HG03565 (cell line): Measurements from ENCODE around the gene SRSF2.
"Not testable (repeated sequence)": the region's sequence is repeated elsewhere in the genome, so short reads cannot be mapped to it uniquely, and the experiment has no call there.

Experiments used
- ATAC-seq: cut with Tn5 transposase; IDR thresholded peaks from one replicate; pipeline ENCODE4 v1.9.1; 2021; ENCODE audit warnings: mild to moderate bottlenecking, moderate library complexity; ENCODE audit not compliant: unreplicated experiment

Gene SRSF2

DNA sequence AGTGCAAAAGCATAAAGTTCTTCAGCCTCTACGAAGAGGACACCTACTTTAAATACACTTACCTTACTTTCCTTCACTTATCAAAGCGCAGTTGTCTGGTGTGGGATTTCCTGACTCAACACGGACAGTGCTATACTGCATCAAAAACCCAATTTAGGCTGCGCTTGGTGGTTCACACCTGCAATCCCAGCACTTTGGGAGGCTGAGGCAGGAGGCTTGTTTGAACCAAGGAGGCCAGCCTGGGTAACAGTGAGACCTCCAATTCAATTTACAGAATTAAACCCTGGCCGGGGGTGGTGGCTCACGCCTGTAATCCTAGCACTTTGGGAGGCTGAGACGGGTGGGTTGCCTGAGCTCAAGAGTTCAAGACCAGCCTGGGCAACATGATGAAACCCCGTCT lies 14.9 kb downstream of the SRSF2 start:
- ATAC-seq, result no peak

DNA sequence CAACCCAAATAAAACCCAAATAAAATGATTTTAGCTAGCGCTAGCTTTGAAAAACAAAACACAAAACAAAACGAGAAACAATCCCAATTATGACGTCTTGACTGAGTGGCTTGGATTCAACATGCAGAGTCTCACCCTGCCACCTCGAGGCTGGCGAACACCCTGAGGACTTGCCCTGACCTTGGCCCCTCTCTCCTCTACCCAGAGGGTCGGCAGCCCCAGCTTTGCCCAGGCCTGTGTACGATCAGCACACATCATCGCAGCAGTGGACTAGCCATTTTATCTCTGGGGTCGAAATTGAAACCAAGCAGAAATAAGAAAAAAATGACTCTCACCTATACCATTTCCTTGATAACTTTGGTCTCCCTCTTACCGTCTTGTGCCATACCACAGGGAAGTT lies 15.7 kb downstream of the SRSF2 start:
- no peak for ATAC-seq

DNA sequence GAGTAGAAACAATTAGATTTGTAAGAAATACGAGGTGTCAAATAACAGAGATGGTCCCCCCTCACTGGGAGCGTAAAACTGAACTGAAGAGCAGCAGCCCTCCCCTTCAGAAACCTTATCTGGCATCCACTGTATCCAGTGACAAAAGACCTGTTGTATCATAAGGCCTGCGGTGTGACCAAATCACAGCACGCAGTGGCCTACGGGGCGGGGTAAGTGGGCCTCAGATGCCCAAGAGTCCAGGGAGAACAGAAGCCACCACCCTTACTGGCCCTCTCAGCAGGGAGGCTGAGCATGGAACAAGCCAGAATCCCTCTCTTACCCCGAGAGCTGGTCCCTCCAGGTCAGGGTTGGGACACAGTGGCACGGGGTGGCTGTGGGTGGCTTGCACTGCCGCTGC lies 16.2 kb downstream of the SRSF2 start:
- no peak for ATAC-seq

DNA sequence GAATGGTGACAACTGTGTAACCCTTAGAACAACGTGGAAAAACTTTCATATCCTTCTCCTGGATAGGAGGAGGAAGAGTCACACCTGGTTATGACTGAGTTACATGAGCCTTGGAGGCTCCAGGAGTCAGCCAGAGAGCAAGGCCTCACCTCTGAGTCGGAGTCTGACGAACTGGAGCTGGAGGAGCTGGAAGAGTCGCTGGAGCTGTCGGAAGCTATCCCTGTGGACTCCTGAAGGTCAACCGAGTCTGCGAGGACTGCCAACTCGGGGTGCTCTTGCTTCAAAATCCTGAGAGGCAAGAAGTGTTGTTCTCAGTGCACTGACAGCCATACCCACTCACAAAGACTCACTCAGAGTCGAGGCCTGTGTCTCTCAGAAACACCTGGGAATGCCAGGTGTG lies 16.9 kb downstream of the SRSF2 start:
- ATAC-seq, result no peak

DNA sequence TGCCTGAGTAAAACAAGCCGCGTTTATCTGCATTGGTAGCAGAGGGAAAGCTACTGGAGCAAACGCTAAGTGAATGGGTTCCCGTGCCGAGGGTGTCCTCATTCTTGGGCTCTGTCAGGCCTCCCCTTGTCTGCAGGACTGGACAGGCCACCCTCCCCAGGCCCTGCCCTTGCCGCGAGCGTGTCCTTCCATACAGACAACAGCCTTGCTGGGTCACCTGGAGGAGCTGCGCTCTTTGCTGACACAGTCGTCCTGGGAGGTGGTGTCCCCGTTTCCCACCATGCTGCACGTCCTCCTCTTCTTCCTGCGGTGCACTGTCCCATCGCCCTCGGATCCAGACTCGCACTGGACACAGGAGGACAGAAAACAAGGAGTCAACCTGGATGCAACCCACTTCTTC lies 18.6 kb downstream of the SRSF2 start:
- ATAC-seq, result no peak

DNA sequence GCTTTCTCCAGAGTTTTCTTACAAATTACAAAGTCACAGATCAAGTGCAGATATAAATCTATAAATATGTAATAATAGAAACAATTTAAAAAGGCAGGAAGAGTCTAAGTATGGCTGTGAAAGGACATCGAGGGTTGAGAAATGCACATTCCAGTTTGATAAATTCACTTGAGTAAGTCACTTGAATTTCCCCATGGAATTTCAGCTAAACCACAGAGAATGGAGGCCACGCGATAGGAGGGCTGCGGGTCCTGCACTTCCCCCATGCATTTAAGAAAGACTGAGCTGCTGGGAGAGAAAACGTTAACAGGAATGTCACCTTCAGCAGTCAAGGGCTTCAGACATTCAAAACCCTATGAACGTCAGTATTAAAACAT lies 20.3 kb downstream of the SRSF2 start:
- no peak for ATAC-seq

DNA sequence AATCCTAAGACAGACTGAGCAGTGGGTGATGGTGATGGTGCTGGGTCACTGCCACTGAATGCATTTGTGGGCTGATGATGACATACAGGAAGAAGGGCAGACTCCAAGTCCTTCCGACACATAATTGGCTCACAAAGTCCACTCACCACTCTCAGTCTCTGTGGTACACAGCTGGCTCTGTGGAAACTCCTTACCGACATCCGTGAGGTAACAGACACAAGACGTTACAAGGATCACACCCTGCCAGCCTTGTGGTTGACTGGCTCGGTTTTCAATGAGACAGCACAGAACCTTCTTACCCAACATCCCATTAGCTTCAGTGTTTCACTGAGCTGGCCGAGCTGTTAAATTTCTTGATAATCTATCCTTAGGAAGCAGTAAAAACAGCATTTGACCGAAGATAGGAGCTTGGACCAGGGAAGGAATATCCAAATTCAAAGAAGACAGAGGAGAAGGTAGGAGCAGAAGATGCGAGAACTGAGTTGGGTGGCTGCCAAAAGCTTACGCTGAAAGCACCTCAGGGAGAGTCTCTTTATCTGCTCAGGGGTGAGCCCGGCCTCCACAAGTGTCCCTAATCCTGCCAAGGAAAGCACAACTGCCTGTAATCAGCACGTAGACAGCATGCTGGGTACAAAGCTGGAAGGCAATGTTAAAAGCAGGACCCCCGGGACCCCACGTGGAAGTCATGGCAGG lies 20.8 kb downstream of the SRSF2 start:
- no peak for ATAC-seq

DNA sequence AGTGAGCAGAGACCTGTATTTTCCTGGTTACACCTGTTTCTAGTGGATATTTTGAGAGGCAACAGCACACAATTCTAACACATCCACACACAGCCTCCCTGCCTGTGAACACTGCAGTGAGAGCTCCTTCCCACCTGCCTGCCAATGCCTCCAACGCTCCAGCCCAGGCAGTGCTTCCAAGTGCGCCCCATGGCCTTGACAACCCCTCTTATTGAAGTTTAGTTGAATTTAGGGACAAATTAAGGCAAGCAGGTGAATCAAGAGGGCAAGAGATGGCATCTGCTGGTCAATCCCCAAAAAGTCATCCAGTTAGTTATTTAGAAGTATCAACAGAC lies 21.7 kb downstream of the SRSF2 start:
- no peak for ATAC-seq

DNA sequence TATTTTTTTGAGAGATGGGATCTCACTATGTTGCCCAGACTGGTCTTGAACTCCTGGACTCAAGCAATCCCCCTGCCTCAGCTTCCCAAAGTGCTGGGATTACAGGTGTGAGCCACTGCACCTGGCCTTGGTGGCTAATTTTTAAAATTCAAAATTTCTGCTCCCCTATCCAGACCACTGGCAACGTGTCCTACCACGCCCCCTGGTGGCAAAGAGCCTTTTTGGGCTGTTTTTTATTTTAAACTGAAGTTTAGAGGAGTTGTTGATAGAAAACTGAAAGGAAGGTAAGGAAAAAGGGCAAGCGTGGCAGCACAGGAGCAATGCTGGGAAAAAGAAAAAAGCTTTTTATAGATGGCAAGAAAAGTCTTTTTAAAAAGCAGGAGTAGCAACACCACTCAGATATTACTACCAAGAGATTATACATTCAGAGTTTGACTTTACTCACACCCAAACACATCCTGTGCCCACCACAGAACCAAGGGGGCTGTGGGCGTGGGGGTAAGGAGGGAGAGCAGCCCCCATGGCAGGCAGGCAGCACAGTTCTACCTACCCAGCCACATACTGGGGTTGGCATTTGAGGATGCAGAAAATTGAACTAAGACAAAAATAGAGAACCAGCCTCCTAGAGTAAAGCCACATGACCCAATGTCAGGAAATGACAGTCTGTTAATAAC lies 22.2 kb downstream of the SRSF2 start:
- ATAC-seq, result no peak

DNA sequence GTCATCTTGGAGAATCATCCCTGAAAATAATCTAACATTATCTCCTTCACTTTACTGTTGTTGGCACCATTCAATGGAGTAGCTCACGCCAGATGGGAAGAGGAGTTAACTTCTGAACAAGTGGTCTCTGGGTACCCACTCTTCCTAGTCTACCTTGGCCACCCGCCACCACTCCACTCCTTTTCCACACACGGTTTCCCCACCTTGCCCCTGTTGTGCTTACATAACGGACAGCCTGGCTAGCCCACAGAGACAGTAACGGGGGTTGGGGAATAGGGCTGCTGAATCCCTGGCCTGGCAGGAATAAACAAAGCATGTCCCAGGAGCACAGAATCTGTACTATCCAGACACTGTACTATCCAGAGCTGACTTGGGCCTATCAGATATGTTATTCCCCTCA lies 22.8 kb downstream of the SRSF2 start:
- no peak for ATAC-seq

DNA sequence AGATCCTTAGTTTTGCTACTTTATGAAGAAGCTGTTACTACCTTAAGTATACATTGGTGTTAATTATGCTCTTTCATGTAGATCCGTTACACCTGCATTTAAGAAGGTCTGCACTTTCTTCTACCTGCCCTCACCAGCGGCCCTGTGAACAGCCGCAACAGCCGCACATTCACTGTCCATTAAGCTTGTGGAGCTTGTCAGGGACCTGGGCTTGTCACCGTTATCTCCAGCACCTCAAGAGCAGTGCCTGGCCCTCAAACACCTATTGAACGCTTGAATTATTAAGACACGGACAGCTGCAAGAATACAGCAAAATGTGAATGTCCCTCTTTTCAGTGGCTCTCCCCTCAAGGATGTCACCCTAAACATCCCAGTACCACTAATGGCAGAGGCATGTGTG lies 23.4 kb downstream of the SRSF2 start:
- no peak for ATAC-seq

DNA sequence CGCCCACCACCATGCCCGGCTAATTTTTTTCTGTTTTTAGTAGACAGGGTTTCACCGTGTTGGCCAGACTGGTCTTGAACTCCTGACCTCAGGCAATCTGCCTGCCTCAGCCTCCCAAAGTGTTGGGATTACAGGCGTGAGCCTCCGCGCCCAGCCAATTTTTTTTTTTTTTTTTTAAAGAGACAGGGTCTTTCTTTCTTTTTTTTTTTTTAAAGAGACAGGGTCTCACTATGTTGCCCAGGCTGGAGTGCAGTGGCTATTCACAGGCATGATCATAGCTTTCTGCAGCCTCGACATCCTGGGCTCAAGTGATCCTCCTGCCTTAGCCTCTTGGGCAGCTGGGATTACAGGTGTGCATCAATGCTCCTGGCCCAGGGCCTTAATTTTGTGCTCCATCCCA lies 24.8 kb downstream of the SRSF2 start:
- not testable (repeated sequence) for ATAC-seq

DNA sequence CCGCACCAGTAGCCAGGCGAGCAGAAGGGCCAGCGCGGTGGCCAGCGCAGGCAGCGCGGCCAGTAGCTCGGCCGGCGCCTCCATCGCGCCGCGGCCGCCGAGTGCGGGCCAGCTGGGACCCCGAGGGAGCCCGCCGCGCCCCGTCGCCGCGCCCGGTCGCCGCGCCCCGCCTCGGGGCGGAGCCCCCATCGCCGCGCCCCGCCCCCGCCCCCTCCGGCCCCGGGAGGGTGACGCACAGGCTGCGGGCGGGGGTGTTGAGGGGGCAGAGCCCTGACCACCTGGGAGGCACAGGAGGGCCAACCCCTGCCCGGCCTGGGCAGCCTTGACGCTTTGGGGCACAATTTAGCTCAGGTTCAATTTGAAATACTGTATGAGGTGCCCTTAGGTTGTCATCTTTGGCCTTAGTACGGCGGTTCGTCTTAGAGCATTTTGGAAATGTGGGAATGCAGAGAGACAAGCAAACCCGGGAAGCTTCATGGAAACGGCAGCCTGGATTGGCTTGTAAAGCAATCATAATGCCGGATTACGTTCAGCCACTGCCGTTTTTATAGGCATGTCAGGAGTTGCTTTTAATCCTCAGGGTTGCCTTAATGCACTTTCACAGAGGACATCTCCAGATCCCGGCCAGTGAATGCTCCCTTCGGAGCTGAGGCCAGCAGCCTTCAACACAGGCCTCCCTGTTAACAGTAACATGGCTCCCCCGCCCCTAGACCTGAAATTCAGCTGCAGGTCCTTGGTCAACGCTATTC lies 26.1 kb downstream of the SRSF2 start, which contains the start of gene MXRA7:
Gene MXRA7, minus strand, starts transcription at position 103 of the 749 bp plus-strand sequence. Its CDS starts 19 bp downstream, at position 84.
- no peak for ATAC-seq

DNA sequence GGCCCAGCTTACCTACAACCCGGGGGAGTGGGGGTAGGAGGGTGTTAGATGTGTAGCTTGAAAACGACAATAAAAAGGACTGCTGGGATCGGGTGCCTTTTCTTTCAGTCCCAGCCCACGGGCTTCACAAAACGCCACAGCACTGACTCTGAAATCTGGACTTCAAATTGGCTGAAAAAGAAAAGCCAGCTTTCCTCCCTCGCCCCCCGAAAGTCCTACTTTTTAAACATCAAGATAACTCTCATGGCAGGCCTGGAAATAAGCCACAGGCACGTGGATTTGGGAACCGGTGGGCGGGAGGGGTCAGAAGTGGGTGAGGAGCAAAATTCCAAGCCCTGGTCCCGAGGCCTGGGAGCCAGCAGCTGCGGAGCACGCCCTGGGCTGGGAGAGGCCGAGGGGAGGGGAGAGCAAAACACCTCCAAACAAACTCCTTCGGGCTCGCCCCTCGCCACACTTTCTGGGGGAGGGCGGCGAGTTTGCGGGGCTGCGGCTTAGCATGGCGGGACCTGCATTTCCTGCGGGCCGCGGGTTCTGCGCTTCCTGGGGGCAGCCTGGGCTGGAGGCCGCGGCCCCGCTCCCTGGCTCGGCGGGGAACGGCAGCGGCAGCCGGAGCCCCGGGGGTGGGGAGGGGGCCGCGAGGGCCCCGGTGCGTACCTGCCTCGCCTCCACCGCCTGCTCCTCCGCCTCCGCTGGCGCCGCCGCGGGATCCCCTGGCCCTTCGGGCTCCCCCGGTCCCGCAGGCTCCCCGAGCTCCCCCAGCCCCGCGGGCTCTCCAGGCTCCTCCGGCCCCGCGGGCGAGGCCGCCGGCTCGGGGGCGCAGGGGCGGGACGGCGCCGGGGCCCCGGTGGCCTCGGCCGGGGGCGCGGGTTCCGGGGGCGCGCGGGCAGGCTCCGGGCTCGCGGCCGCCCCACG lies 26.9 kb downstream of the SRSF2 start:
- ATAC-seq, result not testable (repeated sequence)

DNA sequence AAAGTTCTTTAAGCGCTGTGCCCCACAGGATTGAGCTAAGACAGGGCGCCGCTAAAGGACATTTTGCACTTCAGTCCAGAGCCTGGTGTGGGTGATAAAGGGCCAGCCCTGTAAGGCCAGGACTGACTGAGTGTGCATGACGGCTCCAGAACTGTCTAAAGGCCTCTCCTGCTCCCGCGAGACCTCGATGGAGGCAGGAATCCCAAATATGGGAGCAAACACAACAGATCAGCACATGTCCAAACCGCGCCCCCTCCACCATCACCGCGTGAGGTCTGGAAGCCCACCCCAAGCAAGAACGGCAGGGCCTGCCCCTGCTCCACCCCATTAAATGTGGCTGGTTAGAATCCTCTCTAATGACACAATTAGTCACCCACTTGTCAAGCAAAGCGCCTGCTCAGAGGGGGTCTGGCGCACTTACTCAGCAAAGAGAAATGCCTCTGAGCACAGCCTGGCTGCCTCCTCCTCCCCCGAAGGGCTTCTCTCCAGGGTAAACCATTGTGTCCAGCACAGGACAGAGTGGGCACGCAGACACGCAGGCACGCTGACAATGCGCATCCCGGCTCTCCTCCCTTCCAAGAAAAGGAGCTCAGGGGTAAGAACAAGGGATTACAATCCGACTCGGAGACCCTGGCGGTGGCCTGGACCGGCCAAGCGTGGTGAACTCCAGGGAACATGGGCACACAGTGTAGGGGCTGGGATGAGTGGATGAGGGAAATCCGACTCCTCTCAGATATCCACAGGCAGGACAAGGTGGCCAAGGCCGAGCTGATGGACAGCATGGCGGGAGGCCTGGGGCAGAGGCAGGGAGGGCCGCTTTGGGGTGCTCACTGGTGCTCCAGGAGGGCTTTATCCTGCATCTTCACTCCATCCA lies 27.8 kb downstream of the SRSF2 start:
- no peak for ATAC-seq

DNA sequence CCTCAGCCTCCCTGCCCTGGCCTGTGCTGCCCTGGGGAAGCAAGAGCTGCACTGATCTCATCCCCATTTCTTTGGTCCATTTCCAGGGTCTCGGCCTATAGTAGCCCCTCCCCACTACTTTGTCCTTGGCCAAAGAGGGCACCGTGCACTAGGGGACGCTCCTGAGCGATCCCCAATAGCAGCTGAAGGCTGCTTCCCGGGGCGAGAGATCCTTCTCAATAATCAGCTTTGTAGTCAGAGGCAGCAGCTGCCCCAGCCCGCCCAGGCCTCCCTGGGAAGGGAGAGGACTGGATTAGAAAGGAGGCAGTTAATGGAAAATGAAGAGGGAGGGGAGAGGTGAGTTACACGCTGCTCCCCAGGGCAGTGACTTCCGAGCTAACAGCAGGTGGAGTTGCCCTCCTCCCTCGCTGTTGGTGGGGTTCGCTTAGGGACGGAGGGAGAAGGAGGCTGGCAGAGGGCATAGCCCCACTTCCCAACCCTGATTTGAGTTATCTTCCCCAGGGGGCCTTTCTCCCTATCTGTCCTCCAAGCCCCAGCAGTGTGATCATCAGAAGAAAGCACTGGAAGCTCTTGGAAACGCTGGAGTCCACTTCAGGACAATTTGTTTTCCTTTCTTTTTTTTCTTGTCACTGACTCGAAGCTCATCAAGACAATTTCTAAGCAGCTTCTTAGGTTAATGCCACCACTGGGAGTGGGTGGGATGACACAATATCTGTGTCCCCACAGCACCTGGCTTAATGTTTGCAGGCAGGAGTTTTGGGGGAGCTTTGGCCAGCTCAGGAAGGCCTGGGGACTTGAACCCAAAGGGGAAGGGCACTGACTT lies 28.9 kb downstream of the SRSF2 start:
- ATAC-seq, result no peak

DNA sequence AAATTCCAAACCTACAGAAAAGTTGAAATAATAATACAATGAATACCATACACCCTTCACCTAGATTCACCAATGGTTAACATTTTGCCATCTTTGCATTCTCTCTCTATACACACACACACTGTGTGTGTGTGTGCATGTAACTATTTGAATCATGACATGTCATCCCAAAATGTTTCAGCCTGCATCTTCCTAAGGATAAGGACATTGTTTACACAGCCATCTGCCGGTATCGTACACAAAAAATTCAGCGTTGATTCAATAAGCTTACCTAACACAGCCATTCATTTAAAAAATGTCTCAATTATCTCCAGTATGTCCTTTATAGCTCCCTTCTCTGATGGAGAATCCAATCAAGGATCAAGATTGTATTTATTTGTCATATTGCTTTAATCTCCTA lies 30.3 kb downstream of the SRSF2 start:
- ATAC-seq, result no peak

DNA sequence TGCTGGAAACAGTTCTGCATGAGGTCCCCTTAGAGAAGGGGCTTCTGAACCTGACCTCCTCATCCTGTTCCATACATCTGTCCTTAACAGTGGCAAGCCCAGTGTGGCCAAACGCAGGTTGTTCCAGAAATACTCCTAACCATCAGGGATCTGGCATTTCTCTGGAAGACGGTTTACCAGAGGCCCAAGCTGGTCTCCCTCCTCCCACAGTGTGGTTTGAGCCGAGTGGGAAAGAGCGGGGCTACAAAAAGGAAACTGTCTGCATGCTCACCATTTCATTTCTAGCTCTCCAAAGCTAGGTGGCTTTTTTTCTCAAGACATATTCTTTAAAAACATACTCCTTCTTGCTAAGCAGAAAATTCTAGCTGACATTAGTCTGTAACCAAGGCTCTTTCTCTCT lies 32.3 kb downstream of the SRSF2 start:
- ATAC-seq, result no peak

DNA sequence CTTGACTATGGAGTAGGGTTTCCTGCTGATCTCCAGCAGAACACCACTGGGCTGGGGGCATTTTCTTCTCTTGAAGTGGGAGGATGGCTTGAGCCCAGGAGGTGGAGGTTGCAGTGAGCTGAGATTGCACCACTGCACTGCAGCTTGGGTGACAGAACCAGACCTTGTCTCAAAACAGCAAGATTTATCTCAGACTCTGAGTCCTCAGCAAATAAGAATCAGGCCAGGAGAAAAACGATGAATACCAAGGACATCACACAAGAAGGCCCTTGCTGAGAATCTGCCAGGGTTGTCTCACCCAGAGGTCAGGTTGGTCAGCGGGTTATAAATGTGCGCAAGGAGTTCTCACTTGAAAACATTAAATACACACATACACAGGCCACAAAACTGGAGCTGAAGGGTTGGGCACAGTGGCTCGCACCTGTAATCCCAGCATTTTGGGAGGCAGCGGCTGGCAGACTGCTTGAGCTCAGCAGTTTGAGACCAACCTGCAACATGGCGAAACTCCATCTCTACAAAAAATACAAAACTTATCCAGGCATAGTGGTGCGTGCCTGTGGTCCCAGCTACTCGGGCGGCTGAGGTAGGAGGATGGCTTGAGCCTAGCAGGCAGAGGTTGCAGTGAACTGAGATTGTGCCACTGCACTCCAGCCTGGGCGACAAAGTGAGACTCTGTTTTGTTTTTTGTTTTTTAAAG lies 34.0 kb downstream of the SRSF2 start:
- no peak for ATAC-seq
